NOMO-1 (cell line): ENCODE measurements around the gene NXPE4.

Experiments used
- DNase-seq, 2 experiments: peaks; one replicate each; lab custom pipeline; 2025; ENCODE audit not compliant: unreplicated experiment in 2 of 2; lab: John Stamatoyannopoulos, UW

NXPE4 gene

GRCh38 chr11:114563077-114563476 lies 32.5 kb downstream of the NXPE4 start:
- no peak for DNase-seq

GRCh38 chr11:114562166-114562916 lies 33.2 kb downstream of the NXPE4 start:
- no peak for DNase-seq

- DNase-seq, result no peak
Measured at GRCh38 chr11:114559425-114560310, 35.9 kb downstream of the NXPE4 start, which contains the start of gene NXPE1. NXPE1 (minus strand) TSS chr11:114559881; CDS start chr11:114551201, 8,680 bp downstream.

DNA sequence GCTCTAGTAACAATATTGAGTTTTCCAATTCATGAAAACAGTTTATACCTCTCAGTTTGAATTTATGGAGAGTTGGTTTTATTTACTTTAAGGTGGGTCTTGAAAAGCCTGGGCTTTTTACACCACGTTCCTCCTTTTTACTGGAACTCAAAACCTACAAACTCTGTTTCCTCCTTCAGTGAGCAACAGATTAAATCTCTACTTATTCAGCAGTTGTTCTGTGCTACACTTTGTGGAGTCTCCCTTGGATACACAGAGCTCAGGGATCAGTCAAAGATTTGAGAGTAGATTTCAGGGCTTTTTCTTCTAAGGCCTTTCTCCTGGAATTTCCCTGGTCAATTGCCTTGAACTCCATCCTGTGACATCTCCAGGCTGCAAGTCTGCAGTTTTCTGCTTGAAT lies 39.5 kb downstream of the NXPE4 start:
- no peak for DNase-seq

DNA sequence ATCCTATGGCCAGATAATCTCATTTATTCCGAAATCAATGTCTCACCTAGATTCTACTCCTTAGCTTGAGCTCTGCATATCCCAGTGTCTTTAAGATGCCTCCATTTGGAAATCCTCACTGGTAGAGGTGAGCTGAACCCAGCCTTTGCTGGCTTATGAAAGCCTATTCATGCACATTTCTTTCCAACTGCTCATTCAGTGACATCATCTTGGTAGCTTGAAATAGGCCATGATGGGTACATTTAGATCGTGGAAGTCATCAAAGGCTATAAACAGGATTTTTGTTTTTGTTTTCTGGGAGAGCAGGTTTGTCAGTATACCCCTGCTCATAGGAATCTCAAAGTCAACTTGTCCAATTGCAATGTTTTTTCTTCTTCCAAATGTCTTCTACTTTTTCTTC lies 41.9 kb downstream of the NXPE4 start:
- no peak for DNase-seq

GRCh38 chr11:114551060-114551459 lies 44.5 kb downstream of the NXPE4 start:
- no peak for DNase-seq

- DNase-seq, result no peak
Measured at GRCh38 chr11:114525682-114526081, 69.9 kb downstream of the NXPE4 start.

- DNase-seq, result no peak
Measured at GRCh38 chr11:114524122-114524521, 71.5 kb downstream of the NXPE4 start.

DNA sequence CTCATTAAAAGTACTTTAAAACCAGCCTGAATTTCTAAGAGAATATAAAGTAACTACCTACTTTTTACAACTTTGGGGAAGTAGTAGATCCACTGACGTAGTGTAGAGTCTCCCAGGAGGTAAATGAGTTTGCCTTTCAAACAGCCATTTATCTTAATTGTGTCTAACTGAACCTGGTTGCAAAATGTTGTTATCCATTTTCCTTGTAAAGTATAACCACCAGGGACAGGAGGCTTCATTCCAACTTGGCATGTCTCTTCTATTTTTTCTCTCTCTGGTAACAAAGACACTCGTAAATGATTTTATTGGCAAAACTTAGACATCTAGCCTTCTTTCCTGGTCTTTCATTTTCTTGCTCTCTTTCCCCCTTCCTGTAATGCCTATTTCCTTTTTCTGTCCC lies 72.8 kb downstream of the NXPE4 start:
- DNase-seq, result no peak
